HepG2 (cell line): ENCODE measurements around the gene IL6ST. TPM values are rescaled to one million over a fixed set of nuclear protein-coding genes. Genes with fewer than 3 reads are reported as not detected.

Source experiments
- CENPX ChIP-seq: sonication (generic); formaldehyde crosslinking; IDR thresholded peaks from 2 replicates; pipeline ENCODE4 v1.9.0; 2021; ENCODE audit warnings: mild to moderate bottlenecking, missing genetic modification reagents, moderate library complexity
- EHMT2 ChIP-seq: fragments of 200-600 bp; sonication (generic); IDR thresholded peaks from 2 replicates; pipeline ENCODE4 v1.7.0; 2017; ENCODE audit warnings: antibody characterized with exemption, low read depth, low read length, borderline replicate concordance
- EP300 ChIP-seq, 3 experiments: sonication (generic) in 1 of 3; formaldehyde crosslinking in 1 of 3; IDR thresholded peaks; 2 replicates each; pipeline versions ENCODE4 v1.5.1 to v1.6.1; 2011 to 2020; ENCODE audit warnings: low read depth in 2 of 3, low read length in 2 of 3, borderline replicate concordance in 1 of 3, improper control_type of control experiment in 1 of 3, mild to moderate bottlenecking in 1 of 3, missing genetic modification reagents in 1 of 3, moderate library complexity in 1 of 3
- HMG20A ChIP-seq: IDR thresholded peaks from 2 replicates; pipeline ENCODE4 v1.6.1; 2016; ENCODE audit warnings: borderline replicate concordance
- MBNL3 ChIP-seq: fragments of 250-450 bp; sonication (Bioruptor Pico); conservative IDR thresholded peaks from 2 replicates; pipeline ENCODE4 v1.8.0; 2022; ENCODE audit warnings: mild to moderate bottlenecking, inconsistent platforms
- MEIS2 ChIP-seq: sonication (generic); formaldehyde crosslinking; IDR thresholded peaks from 2 replicates; pipeline ENCODE4 v1.9.0; 2021; ENCODE audit warnings: mild to moderate bottlenecking, missing genetic modification reagents
- RFXAP ChIP-seq: sonication (generic); formaldehyde crosslinking; IDR thresholded peaks from 2 replicates; pipeline ENCODE4 v1.4.0; 2020; ENCODE audit warnings: missing genetic modification reagents, borderline replicate concordance
- ZBTB21 ChIP-seq: sonication (generic); formaldehyde crosslinking; IDR thresholded peaks from 2 replicates; pipeline ENCODE4 v1.4.0; 2020; ENCODE audit warnings: missing genetic modification reagents
- ZBTB3 ChIP-seq: sonication (generic); formaldehyde crosslinking; IDR thresholded peaks from 2 replicates; pipeline ENCODE4 v1.4.0; 2020; ENCODE audit warnings: low read depth, mild to moderate bottlenecking, moderate library complexity, missing genetic modification reagents, borderline replicate concordance
- ZNF318 ChIP-seq: sonication (generic); formaldehyde crosslinking; IDR thresholded peaks from 2 replicates; pipeline ENCODE4 v1.4.0; 2020; ENCODE audit warnings: mild to moderate bottlenecking, missing genetic modification reagents
- ZNF781 ChIP-seq: sonication (generic); formaldehyde crosslinking; IDR thresholded peaks from 2 replicates; pipeline ENCODE4 v1.5.1; 2020; ENCODE audit warnings: borderline replicate concordance, mild to moderate bottlenecking, missing genetic modification reagents; ENCODE audit errors: not compliant biosample characterization
- polyA plus RNA-seq, 8 experiments: library from polyadenylated mRNA; depleted of rRNA in 3 of 8; stranded (reverse) in 7 of 8; unstranded in 1 of 8; fragments of >200 nt; fragmentation: Illumina TruSeq in 4 of 8; extraction: Trizol in 4 of 8; gene quantifications; 2 replicates each; pipeline versions ENCODE4 v1.2.1 to v1.2.3, GENCODE V29; 2011 to 2016; ENCODE audit warnings: low read depth in 4 of 8, missing spikeins in 1 of 8, mixed read lengths in 1 of 8; ENCODE audit not compliant: insufficient read depth in 1 of 8
- total RNA-seq, 5 experiments: library from RNA; depleted of rRNA; stranded (reverse); fragments of >200 nt; fragmentation: Illumina TruSeq; extraction: Trizol; gene quantifications; 2 replicates each; pipeline ENCODE4 v1.2.3, GENCODE V29; 2016; ENCODE audit warnings: low read depth in 1 of 5
- TF ChIP-seq, protein P1 (sequence below): sonication (generic); formaldehyde crosslinking; conservative IDR thresholded peaks from 2 replicates; pipeline ENCODE4 v1.4.0; 2020; ENCODE audit warnings: missing genetic modification reagents
- TF ChIP-seq, protein P2 (sequence below): sonication (generic); formaldehyde crosslinking; IDR thresholded peaks from 2 replicates; pipeline ENCODE4 v1.5.0; 2020; ENCODE audit warnings: missing genetic modification reagents
- TF ChIP-seq, protein P3 (sequence below): IDR thresholded peaks from 2 replicates; pipeline ENCODE4 v1.6.1; 2016

The IL6ST gene
- total and polyA plus RNA-seq, 2 of the 13 experiments (the other 11 are each of a cell fraction or from before 2014, with no cell fraction given) = 66.6 to 166 TPM

DNA sequence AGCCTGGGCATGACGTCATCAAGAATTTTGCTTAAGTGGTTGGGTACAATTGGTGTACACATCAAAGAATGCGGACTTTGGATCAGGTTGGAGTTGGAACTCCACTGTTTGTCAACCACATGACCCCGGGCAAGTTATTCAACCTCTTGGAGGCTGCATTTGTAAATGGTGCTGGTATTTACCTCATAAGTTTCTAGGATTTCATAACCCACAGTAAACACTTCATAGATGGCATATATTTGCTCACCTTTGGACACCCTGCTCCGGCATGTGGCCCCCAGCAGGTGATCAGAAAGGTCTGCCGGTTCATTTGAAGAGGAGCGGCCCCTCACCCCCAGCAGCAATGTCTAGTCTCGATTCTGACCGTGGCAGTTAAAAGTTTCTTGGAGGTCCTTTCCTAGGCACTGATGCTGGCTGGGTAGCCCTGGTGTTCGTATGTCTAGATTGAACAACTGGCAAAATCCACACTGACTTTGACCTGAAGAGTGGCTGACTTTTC, 60.6 kb downstream of the IL6ST start (continued):
- TF ChIP-seq ZBTB3 (0 out of 2 replicates have a peak, but pooled peaks have one; percentile 69), ZNF781 (CRISPR knock-in tag) (no peak), CENPX (CRISPR knock-in tag) (no peak), EHMT2 (peak; percentile 94; the same call in 1 of the 2 replicates), ZNF318 (CRISPR knock-in tag) (no peak; the same call in 1 of the 2 replicates), HMG20A (CRISPR knock-in tag) (peak; percentile 99), ZBTB21 (CRISPR knock-in tag) (peak; percentile 97), EP300 (IDR thresholded peaks at IDR 0.05; ENCODE audit: low read depth in 2 of 2, low read length in 2 of 2) (peak; percentile 99 to 100), EP300 (CRISPR knock-in tag; IDR thresholded peaks at IDR 0.05; ENCODE audit: borderline replicate concordance) (peak; percentile 98), MBNL3 (CRISPR knock-in tag) (no peak), MEIS2 (CRISPR knock-in tag) (peak; percentile 88), RFXAP (CRISPR knock-in tag) (peak; percentile 88; the same call in 1 of the 2 replicates)
- TF ChIP-seq, protein P1, sequence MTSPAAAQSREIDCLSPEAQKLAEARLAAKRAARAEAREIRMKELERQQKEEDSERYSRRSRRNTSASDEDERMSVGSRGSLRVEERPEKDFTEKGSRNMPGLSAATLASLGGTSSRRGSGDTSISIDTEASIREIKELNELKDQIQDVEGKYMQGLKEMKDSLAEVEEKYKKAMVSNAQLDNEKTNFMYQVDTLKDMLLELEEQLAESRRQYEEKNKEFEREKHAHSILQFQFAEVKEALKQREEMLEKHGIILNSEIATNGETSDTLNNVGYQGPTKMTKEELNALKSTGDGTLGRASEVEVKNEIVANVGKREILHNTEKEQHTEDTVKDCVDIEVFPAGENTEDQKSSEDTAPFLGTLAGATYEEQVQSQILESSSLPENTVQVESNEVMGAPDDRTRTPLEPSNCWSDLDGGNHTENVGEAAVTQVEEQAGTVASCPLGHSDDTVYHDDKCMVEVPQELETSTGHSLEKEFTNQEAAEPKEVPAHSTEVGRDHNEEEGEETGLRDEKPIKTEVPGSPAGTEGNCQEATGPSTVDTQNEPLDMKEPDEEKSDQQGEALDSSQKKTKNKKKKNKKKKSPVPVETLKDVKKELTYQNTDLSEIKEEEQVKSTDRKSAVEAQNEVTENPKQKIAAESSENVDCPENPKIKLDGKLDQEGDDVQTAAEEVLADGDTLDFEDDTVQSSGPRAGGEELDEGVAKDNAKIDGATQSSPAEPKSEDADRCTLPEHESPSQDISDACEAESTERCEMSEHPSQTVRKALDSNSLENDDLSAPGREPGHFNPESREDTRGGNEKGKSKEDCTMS (CRISPR knock-in tag) = no peak
- TF ChIP-seq, protein P2, sequence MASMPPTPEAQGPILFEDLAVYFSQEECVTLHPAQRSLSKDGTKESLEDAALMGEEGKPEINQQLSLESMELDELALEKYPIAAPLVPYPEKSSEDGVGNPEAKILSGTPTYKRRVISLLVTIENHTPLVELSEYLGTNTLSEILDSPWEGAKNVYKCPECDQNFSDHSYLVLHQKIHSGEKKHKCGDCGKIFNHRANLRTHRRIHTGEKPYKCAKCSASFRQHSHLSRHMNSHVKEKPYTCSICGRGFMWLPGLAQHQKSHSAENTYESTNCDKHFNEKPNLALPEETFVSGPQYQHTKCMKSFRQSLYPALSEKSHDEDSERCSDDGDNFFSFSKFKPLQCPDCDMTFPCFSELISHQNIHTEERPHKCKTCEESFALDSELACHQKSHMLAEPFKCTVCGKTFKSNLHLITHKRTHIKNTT (CRISPR knock-in tag) = no peak
- TF ChIP-seq, protein P3, sequence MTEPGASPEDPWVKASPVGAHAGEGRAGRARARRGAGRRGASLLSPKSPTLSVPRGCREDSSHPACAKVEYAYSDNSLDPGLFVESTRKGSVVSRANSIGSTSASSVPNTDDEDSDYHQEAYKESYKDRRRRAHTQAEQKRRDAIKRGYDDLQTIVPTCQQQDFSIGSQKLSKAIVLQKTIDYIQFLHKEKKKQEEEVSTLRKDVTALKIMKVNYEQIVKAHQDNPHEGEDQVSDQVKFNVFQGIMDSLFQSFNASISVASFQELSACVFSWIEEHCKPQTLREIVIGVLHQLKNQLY (CRISPR knock-in tag) = peak; percentile 90
